Left renal pelvis (tissue), 4 donors: ENCODE data around the gene PIP4K2A. TPM values are rescaled to one million over a fixed set of nuclear protein-coding genes. Genes with fewer than 3 reads are reported as not detected.
"Not testable (repeated sequence)": the region's sequence is repeated elsewhere in the genome, so short reads cannot be mapped to it uniquely, and the experiment has no call there.

ENCODE experiments used
- DNase-seq, 4 donors: peaks; one replicate each; pipeline ENCODE4 v3.0.0-alpha.2; 2013; ENCODE audit warnings: low read depth in 4 of 4, low spot score in 3 of 4
- polyA plus RNA-seq, 4 donors: library from polyadenylated mRNA; unstranded; fragments of 120-200 nt; gene quantifications; one replicate each; pipeline ENCODE4 v1.2.1, GENCODE V29; 2013; ENCODE audit not compliant: insufficient read length in 4 of 4

The PIP4K2A gene
- polyA plus RNA-seq = 10 to 100 TPM; 22.6 to 30.6 (median 28.8) TPM

- DNase-seq = no peak
Measured at GRCh38 chr10:22714479-22715289, at the start of gene PIP4K2A. PIP4K2A (minus strand) TSS chr10:22714578; CDS start chr10:22714326, 252 bp downstream.

- no peak for DNase-seq
Measured at GRCh38 chr10:22761569-22762220, 47.3 kb upstream of the PIP4K2A start.

GRCh38 chr10:22760025-22760424 lies 45.6 kb upstream of the PIP4K2A start:
- DNase-seq = no peak

GRCh38 chr10:22758867-22759266 lies 44.5 kb upstream of the PIP4K2A start:
- DNase-seq = no peak

GRCh38 chr10:22754296-22754695 lies 39.9 kb upstream of the PIP4K2A start:
- DNase-seq = no peak

- DNase-seq = no peak
Measured at GRCh38 chr10:22753786-22754185, 39.4 kb upstream of the PIP4K2A start.

- DNase-seq = no peak
Measured at GRCh38 chr10:22752272-22752889, 38.0 kb upstream of the PIP4K2A start.

- no peak for DNase-seq
Measured at GRCh38 chr10:22750131-22750530, 35.8 kb upstream of the PIP4K2A start.

- not testable (repeated sequence) for DNase-seq
Measured at GRCh38 chr10:22744858-22745257, 30.5 kb upstream of the PIP4K2A start.

GRCh38 chr10:22742678-22743077 lies 28.3 kb upstream of the PIP4K2A start:
- no peak for DNase-seq

- DNase-seq = not testable (repeated sequence)
Measured at GRCh38 chr10:22741631-22742030, 27.3 kb upstream of the PIP4K2A start.

- no peak for DNase-seq
Measured at GRCh38 chr10:22740180-22740579, 25.8 kb upstream of the PIP4K2A start.

GRCh38 chr10:22737587-22737986 lies 23.2 kb upstream of the PIP4K2A start:
- DNase-seq = no peak

GRCh38 chr10:22736134-22736533 lies 21.8 kb upstream of the PIP4K2A start:
- DNase-seq = no peak

GRCh38 chr10:22733992-22734391 lies 19.6 kb upstream of the PIP4K2A start:
- DNase-seq = no peak

- no peak for DNase-seq
Measured at GRCh38 chr10:22727663-22728062, 13.3 kb upstream of the PIP4K2A start.

GRCh38 chr10:22727112-22727511 lies 12.7 kb upstream of the PIP4K2A start:
- no peak for DNase-seq

- no peak for DNase-seq
Measured at GRCh38 chr10:22724773-22725172, 10.4 kb upstream of the PIP4K2A start.

- DNase-seq = no peak
Measured at GRCh38 chr10:22723783-22724182, 9.4 kb upstream of the PIP4K2A start.

- no peak for DNase-seq
Measured at GRCh38 chr10:22723343-22723779, 9.0 kb upstream of the PIP4K2A start.

GRCh38 chr10:22722626-22723169 lies 8.3 kb upstream of the PIP4K2A start:
- DNase-seq = no peak
